Neuronal stem cell (in vitro differentiated cells): ENCODE data around the gene APOBEC3F.

Experiments used
- DNase-seq: peaks from one replicate; pipeline ENCODE4 v3.0.0-alpha.2; 2013; ENCODE audit warnings: low spot score
- H2AFZ ChIP-seq: one replicate; pipeline ENCODE4 v1.6.1; 2013; ENCODE audit warnings: mild to moderate bottlenecking, low read length, inconsistent platforms
- H2AK5ac ChIP-seq: 2 replicates; pipeline ENCODE4 v1.6.1; 2013; ENCODE audit warnings: low read depth, mild to moderate bottlenecking, inconsistent platforms, low read length, moderate library complexity, mixed read lengths
- H2BK120ac ChIP-seq: 2 replicates; pipeline ENCODE4 v1.6.1; 2013; ENCODE audit warnings: low read depth, mild to moderate bottlenecking, inconsistent platforms, low read length, moderate library complexity, mixed read lengths
- H2BK12ac ChIP-seq: one replicate; pipeline ENCODE4 v1.6.1; 2013; ENCODE audit warnings: low read length, inconsistent platforms
- H2BK15ac ChIP-seq: 2 replicates; pipeline ENCODE4 v1.6.1; 2013; ENCODE audit warnings: mild to moderate bottlenecking, low read length, inconsistent platforms, mixed read lengths
- H2BK5ac ChIP-seq: one replicate; pipeline ENCODE4 v1.6.1; 2013; ENCODE audit warnings: inconsistent platforms, mild to moderate bottlenecking, low read length, moderate library complexity
- H3K14ac ChIP-seq: one replicate; pipeline ENCODE4 v1.6.1; 2013; ENCODE audit warnings: low read length, inconsistent platforms
- H3K18ac ChIP-seq: 2 replicates; pipeline ENCODE4 v1.6.1; 2013; ENCODE audit warnings: low read length, inconsistent platforms
- H3K23ac ChIP-seq: 2 replicates; pipeline ENCODE4 v1.6.1; 2013; ENCODE audit warnings: low read depth, mild to moderate bottlenecking, mixed read lengths, low read length, inconsistent platforms; ENCODE audit not compliant: poor library complexity
- H3K27ac ChIP-seq: replicated peaks from 3 replicates; pipeline ENCODE4 v1.5.1; 2013; ENCODE audit warnings: low read length, inconsistent platforms
- H3K27me3 ChIP-seq, 3 experiments: 2 replicates each; pipeline ENCODE4 v1.6.1; 2013; ENCODE audit warnings: low read length in 3 of 3, mild to moderate bottlenecking in 2 of 3, inconsistent platforms in 1 of 3, low read depth in 1 of 3, mixed read lengths in 1 of 3, moderate library complexity in 1 of 3; ENCODE audit not compliant: control insufficient read depth in 3 of 3, insufficient read depth in 3 of 3
- H3K36me3 ChIP-seq, 2 donors: replicated peaks in 1 of 2; 2 replicates each; pipeline ENCODE4 v1.6.1; 2013; ENCODE audit warnings: low read length in 2 of 2; ENCODE audit not compliant: control insufficient read depth in 2 of 2, insufficient read depth in 2 of 2
- H3K4ac ChIP-seq: 2 replicates; pipeline ENCODE4 v1.6.1; 2013; ENCODE audit warnings: inconsistent platforms, mild to moderate bottlenecking, low read length, moderate library complexity
- H3K4me1 ChIP-seq, 2 donors: 1 replicate in 1 of 2; 2 replicates in 1 of 2; pipeline ENCODE4 v1.6.1; 2013; ENCODE audit warnings: low read length in 2 of 2, low read depth in 1 of 2; ENCODE audit not compliant: control insufficient read depth in 2 of 2, insufficient read depth in 1 of 2
- H3K4me2 ChIP-seq: one replicate; pipeline ENCODE4 v1.6.1; 2013; ENCODE audit warnings: mild to moderate bottlenecking, low read length, inconsistent platforms; ENCODE audit not compliant: insufficient read depth, poor library complexity, severe bottlenecking
- H3K4me3 ChIP-seq, 2 donors: 2 replicates each; pipeline ENCODE4 v1.5.1; 2013; ENCODE audit warnings: low read length in 2 of 2, mild to moderate bottlenecking in 2 of 2, inconsistent platforms in 1 of 2, moderate library complexity in 1 of 2
- H3K79me1 ChIP-seq: one replicate; pipeline ENCODE4 v1.6.1; 2013; ENCODE audit warnings: low read depth, mild to moderate bottlenecking, inconsistent platforms, low read length, moderate library complexity
- H3K9ac ChIP-seq: one replicate; pipeline ENCODE4 v1.6.1; 2013; ENCODE audit warnings: mild to moderate bottlenecking, low read depth, low read length, inconsistent platforms; ENCODE audit not compliant: poor library complexity
- H3K9me3 ChIP-seq, 2 donors: replicated peaks in 1 of 2; 2 replicates each; pipeline versions ENCODE3 to v1.6.1; 2013; ENCODE audit warnings: low read length in 2 of 2, mild to moderate bottlenecking in 2 of 2, inconsistent platforms in 1 of 2, low read depth in 1 of 2, mixed read lengths in 1 of 2, moderate library complexity in 1 of 2; ENCODE audit not compliant: control insufficient read depth in 2 of 2, insufficient read depth in 1 of 2
- H4K8ac ChIP-seq: one replicate; pipeline ENCODE4 v1.6.1; 2013; ENCODE audit warnings: low read depth, mild to moderate bottlenecking, inconsistent platforms, low read length, moderate library complexity
- H4K91ac ChIP-seq: one replicate; pipeline ENCODE4 v1.6.1; 2013; ENCODE audit warnings: low read length, low read depth, mild to moderate bottlenecking, inconsistent platforms; ENCODE audit not compliant: poor library complexity
- WGBS, 2 donors: extraction: QIAGEN DNeasy Blood & Tissue Kit; methylation state at CpG; one replicate each; pipeline ENCODE4 v1.1.7; 2013; ENCODE audit warnings: missing lambda C conversion rate in 2 of 2, mixed read lengths in 1 of 2; ENCODE audit not compliant: insufficient read length in 2 of 2, insufficient replicate concordance in 1 of 2; ENCODE audit errors: extremely low coverage in 2 of 2; 5-methylcytosine and 5-hydroxymethylcytosine counted together

APOBEC3F gene

GRCh38 chr22:39087881-39088684 is 47.4 kb downstream of the APOBEC3F start:
- Histone ChIP-seq H3K36me3 (no peaks in the 10 kb centered on the region), H3K9me3 (no peaks in the 10 kb centered on the region), H3K18ac (peak overlapping the region; percentile 89), H3K79me1 (no peaks in the 10 kb centered on the region), H2AFZ (peak overlapping the region; percentile 87), H3K4me3 (peak overlapping the region in 1 of 2 donors; percentile 9), H3K23ac (no peak overlapping the region), H3K9ac (peak overlapping the region; percentile 7), H4K8ac (no peak overlapping the region), H2BK15ac (peak overlapping the region; percentile 44), H2BK5ac (peak overlapping the region; percentile 79), H2AK5ac (peak overlapping the region; percentile 51), H3K4me1 (peaks cover 6 to 16% of the 10 kb centered on the region in 2 donors), H3K4ac (no peak overlapping the region), H3K14ac (no peak overlapping the region), H4K91ac (no peak overlapping the region), H3K4me2 (peak overlapping the region; percentile 2), H2BK12ac (peak overlapping the region; percentile 18), H3K27me3 (peaks cover 0 to 51% (median 0%) of the 10 kb centered on the region in 3 experiments), H2BK120ac (no peak overlapping the region), H3K27ac (peak overlapping the region; percentile 61)
- WGBS, 2 donors, result 100% methylated on average over 1 to 2 of the region's 18 CpGs
- DNase-seq, result peak; percentile 44

GRCh38 chr22:39088685-39089032 is 48.0 kb downstream of the APOBEC3F start:
- no peak overlapping the region for H2BK12ac ChIP-seq
- no peaks in the 10 kb centered on the region for H3K9me3 ChIP-seq
- H3K4ac ChIP-seq, result peak overlapping the region; percentile 7
- H3K9ac ChIP-seq, result no peak overlapping the region
- no peak overlapping the region for H3K14ac ChIP-seq
- no peak overlapping the region for H4K8ac ChIP-seq
- H4K91ac ChIP-seq, result no peak overlapping the region
- H2BK120ac ChIP-seq, result peak overlapping the region; percentile 42
- no peak overlapping the region for H3K23ac ChIP-seq
- H3K27me3 ChIP-seq, result peaks cover 0 to 49% (median 0%) of the 10 kb centered on the region in 3 experiments
- no peak for DNase-seq
- peak overlapping the region; percentile 58 for H2AK5ac ChIP-seq
- H3K18ac ChIP-seq, result peak overlapping the region; percentile 72
- H2AFZ ChIP-seq, result no peak overlapping the region
- peak overlapping the region; percentile 16 for H2BK15ac ChIP-seq
- no peak overlapping the region for H3K4me2 ChIP-seq
- H3K4me1 ChIP-seq, result peaks cover 6 to 16% of the 10 kb centered on the region in 2 donors
- no CpG with 5 or more reads among the region's 5 CpGs for WGBS, 2 donors
- H3K27ac ChIP-seq, result no peak overlapping the region
- peak overlapping the region in 1 of 2 donors; percentile 9 for H3K4me3 ChIP-seq
- H3K36me3 ChIP-seq, result no peaks in the 10 kb centered on the region
- no peak overlapping the region for H2BK5ac ChIP-seq
- H3K79me1 ChIP-seq, result no peaks in the 10 kb centered on the region

GRCh38 chr22:39089928-39090327 is 49.3 kb downstream of the APOBEC3F start:
- Histone ChIP-seq H2AFZ (no peak overlapping the region), H3K4me1 (peaks cover 6 to 16% of the 10 kb centered on the region in 2 donors), H2BK12ac (peak overlapping the region; percentile 14), H3K9ac (no peak overlapping the region), H3K14ac (no peak overlapping the region), H3K9me3 (no peaks in the 10 kb centered on the region), H4K91ac (no peak overlapping the region), H2BK5ac (no peak overlapping the region), H3K27me3 (peaks cover 0 to 39% (median 0%) of the 10 kb centered on the region in 3 experiments), H3K27ac (no peak overlapping the region), H3K18ac (peak overlapping the region; percentile 85), H3K4me3 (no peak overlapping the region), H4K8ac (no peak overlapping the region), H3K23ac (no peak overlapping the region), H2BK120ac (no peak overlapping the region), H3K36me3 (no peaks in the 10 kb centered on the region), H3K4ac (peak overlapping the region; percentile 53), H3K4me2 (no peak overlapping the region), H2AK5ac (peak overlapping the region; percentile 96), H2BK15ac (peak overlapping the region; percentile 95), H3K79me1 (no peaks in the 10 kb centered on the region)
- no CpG with 5 or more reads among the region's 6 CpGs for WGBS, 2 donors
- DNase-seq, result no peak

GRCh38 chr22:39090426-39091064 is 49.9 kb downstream of the APOBEC3F start:
- H3K18ac ChIP-seq, result peak overlapping the region; percentile 85
- peak overlapping the region; percentile 55 for H3K9ac ChIP-seq
- H3K9me3 ChIP-seq, result no peaks in the 10 kb centered on the region
- H2BK15ac ChIP-seq, result peak overlapping the region; percentile 95
- H4K8ac ChIP-seq, result peak overlapping the region; percentile 92
- H3K27ac ChIP-seq, result no peak overlapping the region
- WGBS, 2 donors, result no CpG with 5 or more reads among the region's 15 CpGs
- no peaks in the 10 kb centered on the region for H3K79me1 ChIP-seq
- H4K91ac ChIP-seq, result no peak overlapping the region
- no peak overlapping the region for H3K4me3 ChIP-seq
- H3K36me3 ChIP-seq, result no peaks in the 10 kb centered on the region
- H3K27me3 ChIP-seq, result peaks cover 0 to 38% (median 0%) of the 10 kb centered on the region in 3 experiments
- H2AK5ac ChIP-seq, result peak overlapping the region; percentile 96
- no peak overlapping the region for H2AFZ ChIP-seq
- no peak overlapping the region for H3K23ac ChIP-seq
- peak overlapping the region; percentile 49 for H2BK12ac ChIP-seq
- no peak overlapping the region for H2BK120ac ChIP-seq
- H2BK5ac ChIP-seq, result no peak overlapping the region
- H3K4me2 ChIP-seq, result no peak overlapping the region
- peak overlapping the region; percentile 53 for H3K4ac ChIP-seq
- no peak for DNase-seq
- H3K14ac ChIP-seq, result peak overlapping the region; percentile 75
- peaks cover 6 to 16% of the 10 kb centered on the region in 2 donors for H3K4me1 ChIP-seq
